Stomach (tissue), 9 donors: ENCODE measurements around the gene ZNF106. TPM values are rescaled to one million over a fixed set of nuclear protein-coding genes. Genes with fewer than 3 reads are reported as not detected.

Experiments
- DNase-seq, 2 donors: peaks; one replicate each; pipeline versions ENCODE4 v3.0.0 to v3.0.0-alpha.2; 2013 to 2019
- H3K27ac ChIP-seq, 5 donors: fragments of 200-600 bp in 4 of 5; sonication (generic) in 4 of 5; one replicate each; pipeline ENCODE4 v1.5.1; 2013 to 2019; ENCODE audit warnings: mild to moderate bottlenecking in 1 of 5, moderate library complexity in 1 of 5
- H3K27me3 ChIP-seq, 3 donors: fragments of 200-600 bp; sonication (generic); one replicate each; pipeline ENCODE4 v1.5.1; 2017 to 2019; ENCODE audit warnings: mixed run types in 1 of 3
- H3K36me3 ChIP-seq, 4 donors: fragments of 200-600 bp; sonication (generic); 1 replicate in 3 of 4; 2 replicates in 1 of 4; pipeline ENCODE4 v1.5.1; 2016 to 2019
- H3K4me1 ChIP-seq, 4 donors: fragments of 200-600 bp; sonication (generic); one replicate each; pipeline ENCODE4 v1.5.1; 2016 to 2019
- H3K4me3 ChIP-seq, 4 donors: fragments of 200-600 bp; sonication (generic) in 3 of 4; one replicate each; pipeline ENCODE4 v1.5.1; 2016 to 2019; ENCODE audit warnings: mild to moderate bottlenecking in 1 of 4
- H3K9me3 ChIP-seq, 4 donors: fragments of 200-600 bp; sonication (generic); one replicate each; pipeline ENCODE4 v1.5.1; 2016 to 2019
- EP300 ChIP-seq: sonication (generic); formaldehyde crosslinking; IDR thresholded peaks from one replicate; pipeline ENCODE4 v1.6.1; 2017; ENCODE audit warnings: antibody characterized with exemption
- POLR2A ChIP-seq, 4 donors: fragments of 450-650 bp; IDR thresholded peaks; one replicate each; pipeline ENCODE4 v1.6.1; 2016; ENCODE audit warnings: antibody characterized with exemption in 4 of 4, control low read depth in 2 of 4, mild to moderate bottlenecking in 1 of 4, moderate library complexity in 1 of 4
- POLR2AphosphoS5 ChIP-seq, 3 donors: sonication (generic); formaldehyde crosslinking; IDR thresholded peaks; one replicate each; pipeline ENCODE4 v1.6.1; 2016; ENCODE audit warnings: antibody characterized with exemption in 3 of 3
- whole genome bisulfite sequencing, 5 donors: extraction: QIAGEN DNeasy Blood & Tissue Kit in 3 of 5; methylation state at CpG; one replicate each; pipeline versions ENCODE4 v1.1.5 to v1.1.7; 2013 to 2018; 5-methylcytosine and 5-hydroxymethylcytosine counted together
- intact Hi-C: fragments of 100-400 bp; cut with DNase I; formaldehyde crosslinking; loops from one replicate; pipeline ENCODE4 v1.15.1; 2023; ENCODE audit warnings: low total_unique reads
- polyA plus RNA-seq, 3 donors: library from polyadenylated mRNA; stranded (reverse); fragments of 200-250 nt; gene quantifications; one replicate each; pipeline ENCODE4 v1.2.3, GENCODE V29; 2013
- total RNA-seq, 5 donors: library from RNA; depleted of rRNA; stranded (reverse); fragments of >200 nt; gene quantifications; one replicate each; pipeline versions ENCODE4 v1.1.0 to v1.2.3, GENCODE V29; 2014 to 2016
- TF ChIP-seq, protein P1 (sequence below), 7 experiments: fragments of 450-650 bp in 4 of 7; fragments of 200-600 bp in 3 of 7; sonication (generic) in 3 of 7; IDR thresholded peaks; one replicate each; pipeline ENCODE4 v1.5.1; 2016 to 2019; ENCODE audit warnings: antibody characterized with exemption in 7 of 7, control low read depth in 2 of 7, mild to moderate bottlenecking in 1 of 7
- donor health status: healthy with polysubstance abuse.
- donor health status: Bipolar disorder and iron deficiency.
- donor health status: healthy.

The ZNF106 gene
- total and polyA plus RNA-seq, 8 donors, result 4.5 to 238 (median 41.9) TPM

DNA sequence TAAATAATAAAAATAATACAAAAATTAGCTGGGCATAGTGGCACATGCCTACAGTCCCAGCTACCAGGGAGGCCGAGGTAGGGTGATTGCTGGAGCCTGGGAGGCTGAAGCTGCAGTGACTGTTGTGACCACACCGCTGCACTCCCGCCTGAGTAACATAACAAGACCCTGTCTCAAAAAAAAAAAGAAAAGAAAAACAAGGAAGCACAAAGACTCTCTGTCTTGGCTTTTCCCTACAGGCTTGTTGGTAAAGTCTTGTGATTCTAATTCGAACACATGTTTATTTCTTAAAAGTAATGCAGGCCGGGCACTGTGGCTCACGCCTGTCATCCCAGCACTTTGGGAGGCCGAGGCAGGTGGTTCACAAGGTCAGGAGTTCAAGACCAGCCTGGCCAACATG, 71.6 kb downstream of the ZNF106 start:
- intact Hi-C loops, result no loop called here
- peaks cover 80 to 100% (median 99%) of the 10 kb centered on the region in 4 donors for H3K36me3 ChIP-seq
- peaks cover 0 to 2% (median 0%) of the 10 kb centered on the region in 4 donors for H3K4me1 ChIP-seq
- H3K27ac ChIP-seq, result no peak overlapping the region
- no peaks in the 10 kb centered on the region for H3K27me3 ChIP-seq
- TF ChIP-seq, protein P1, sequence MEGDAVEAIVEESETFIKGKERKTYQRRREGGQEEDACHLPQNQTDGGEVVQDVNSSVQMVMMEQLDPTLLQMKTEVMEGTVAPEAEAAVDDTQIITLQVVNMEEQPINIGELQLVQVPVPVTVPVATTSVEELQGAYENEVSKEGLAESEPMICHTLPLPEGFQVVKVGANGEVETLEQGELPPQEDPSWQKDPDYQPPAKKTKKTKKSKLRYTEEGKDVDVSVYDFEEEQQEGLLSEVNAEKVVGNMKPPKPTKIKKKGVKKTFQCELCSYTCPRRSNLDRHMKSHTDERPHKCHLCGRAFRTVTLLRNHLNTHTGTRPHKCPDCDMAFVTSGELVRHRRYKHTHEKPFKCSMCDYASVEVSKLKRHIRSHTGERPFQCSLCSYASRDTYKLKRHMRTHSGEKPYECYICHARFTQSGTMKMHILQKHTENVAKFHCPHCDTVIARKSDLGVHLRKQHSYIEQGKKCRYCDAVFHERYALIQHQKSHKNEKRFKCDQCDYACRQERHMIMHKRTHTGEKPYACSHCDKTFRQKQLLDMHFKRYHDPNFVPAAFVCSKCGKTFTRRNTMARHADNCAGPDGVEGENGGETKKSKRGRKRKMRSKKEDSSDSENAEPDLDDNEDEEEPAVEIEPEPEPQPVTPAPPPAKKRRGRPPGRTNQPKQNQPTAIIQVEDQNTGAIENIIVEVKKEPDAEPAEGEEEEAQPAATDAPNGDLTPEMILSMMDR (IDR thresholded peaks at IDR 0.05), result no peak
- TF ChIP-seq POLR2A (IDR thresholded peaks at IDR 0.05) (no peak), EP300 (no peak), POLR2AphosphoS5 (IDR thresholded peaks at IDR 0.05) (no peak)
- no peak for DNase-seq
- 88 to 93% (median 91%) methylated on average over 7 of the region's 7 CpGs for WGBS, 5 donors
- H3K4me3 ChIP-seq, result no peak overlapping the region
- no peaks in the 10 kb centered on the region for H3K9me3 ChIP-seq

DNA sequence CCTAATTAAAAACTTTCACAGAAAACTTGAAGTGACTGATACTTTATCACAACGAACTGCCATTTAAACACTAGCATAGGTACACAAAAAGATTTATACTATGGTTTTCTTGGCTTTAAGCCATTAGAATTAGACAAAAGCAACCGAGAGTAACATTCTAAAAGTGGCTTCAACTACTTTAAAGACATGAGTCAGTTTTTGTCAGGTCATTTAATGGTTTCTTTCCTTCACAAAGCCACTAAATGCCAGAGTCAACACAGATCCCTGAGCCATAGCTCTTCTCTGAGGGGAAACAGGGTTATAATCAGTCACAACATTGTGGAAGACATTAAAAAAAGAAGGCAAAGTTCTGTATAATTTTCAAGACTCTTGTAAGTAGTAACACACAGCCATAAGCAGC, 77.0 kb downstream of the ZNF106 start:
- Histone ChIP-seq H3K4me1 (peaks cover 0 to 10% (median 0%) of the 10 kb centered on the region in 4 donors), H3K27ac (no peak overlapping the region), H3K36me3 (peaks cover 52 to 98% (median 90%) of the 10 kb centered on the region in 4 donors), H3K4me3 (no peak overlapping the region), H3K27me3 (no peaks in the 10 kb centered on the region), H3K9me3 (no peaks in the 10 kb centered on the region)
- no peak for DNase-seq
- WGBS, 5 donors, result 17 to 33% (median 23%) methylated on average over 2 of the region's 2 CpGs
- TF ChIP-seq, protein P1 (IDR thresholded peaks at IDR 0.05), result no peak
- no peak for TF ChIP-seq EP300
- no peak for TF ChIP-seq POLR2AphosphoS5 (IDR thresholded peaks at IDR 0.05)
- no peak for TF ChIP-seq POLR2A (IDR thresholded peaks at IDR 0.05)
- intact Hi-C loops, result no loop called here

DNA sequence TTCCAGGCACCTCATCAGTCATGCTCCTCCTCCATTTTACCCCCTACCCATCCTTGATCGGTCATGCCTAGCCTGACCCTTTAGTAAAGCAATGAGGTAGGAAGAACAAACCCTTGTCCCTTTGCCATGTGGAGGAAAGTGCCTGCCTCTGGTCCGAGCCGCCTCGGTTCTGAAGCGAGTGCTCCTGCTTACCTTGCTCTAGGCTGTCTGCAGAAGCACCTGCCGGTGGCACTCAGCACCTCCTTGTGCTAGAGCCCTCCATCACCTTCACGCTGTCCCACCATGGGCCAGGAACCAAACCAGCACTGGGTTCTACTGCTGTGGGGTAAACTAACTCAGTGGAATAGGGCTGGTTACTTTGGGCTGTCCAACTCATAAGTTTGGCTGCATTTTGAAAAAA, 79.1 kb downstream of the ZNF106 start:
- TF ChIP-seq, protein P1 (IDR thresholded peaks at IDR 0.05), result no peak
- TF ChIP-seq EP300 (no peak), POLR2AphosphoS5 (IDR thresholded peaks at IDR 0.05) (no peak), POLR2A (IDR thresholded peaks at IDR 0.05) (no peak)
- peaks cover 0 to 10% (median 0%) of the 10 kb centered on the region in 4 donors for H3K4me1 ChIP-seq
- H3K4me3 ChIP-seq, result no peak overlapping the region
- intact Hi-C loops, result no loop called here
- H3K27ac ChIP-seq, result no peak overlapping the region
- WGBS, 5 donors, result 94 to 100% (median 97%) methylated on average over 7 of the region's 7 CpGs
- H3K9me3 ChIP-seq, result no peaks in the 10 kb centered on the region
- H3K36me3 ChIP-seq, result peaks cover 37 to 83% (median 71%) of the 10 kb centered on the region in 4 donors
- DNase-seq, result no peak
- no peaks in the 10 kb centered on the region for H3K27me3 ChIP-seq

DNA sequence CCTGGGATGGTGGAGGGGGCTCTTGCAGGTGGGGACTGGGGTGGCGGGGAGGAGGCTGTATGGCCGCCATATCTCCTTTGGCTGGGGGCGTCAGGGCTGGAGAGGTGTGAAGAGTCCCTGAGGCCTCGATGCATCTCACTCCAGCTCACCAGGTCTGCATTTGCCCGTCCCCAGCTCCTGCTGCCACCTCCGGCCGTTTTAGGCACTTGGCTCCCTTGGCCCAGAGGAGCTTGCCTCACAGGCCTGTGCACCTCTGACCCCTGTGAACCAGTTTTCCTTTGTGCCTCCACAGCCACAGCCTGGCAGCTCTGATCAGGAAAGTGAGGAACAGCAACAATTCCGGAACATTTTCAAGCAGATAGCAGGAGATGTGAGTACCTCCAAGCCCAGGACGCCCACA, 81.9 kb downstream of the ZNF106 start:
- Histone ChIP-seq H3K4me3 (no peak overlapping the region), H3K9me3 (no peaks in the 10 kb centered on the region), H3K4me1 (peaks cover 0 to 8% (median 0%) of the 10 kb centered on the region in 4 donors), H3K27ac (no peak overlapping the region), H3K27me3 (no peaks in the 10 kb centered on the region), H3K36me3 (peaks cover 20 to 55% (median 44%) of the 10 kb centered on the region in 4 donors)
- intact Hi-C loops, result no loop called here
- TF ChIP-seq POLR2A (IDR thresholded peaks at IDR 0.05), result no peak
- TF ChIP-seq, protein P1 (IDR thresholded peaks at IDR 0.05), result no peak
- TF ChIP-seq EP300, result no peak
- TF ChIP-seq POLR2AphosphoS5 (IDR thresholded peaks at IDR 0.05), result no peak
- DNase-seq, result no peak
- 77 to 87% (median 82%) methylated on average over 8 to 9 of the region's 9 CpGs for WGBS, 5 donors
